A549 (cell line): Measurements from ENCODE around the gene GTPBP3. TPM values are rescaled to one million over a fixed set of nuclear protein-coding genes. Genes with fewer than 3 reads are reported as not detected.
"Not testable (repeated sequence)": the region's sequence is repeated elsewhere in the genome, so short reads cannot be mapped to it uniquely, and the experiment has no call there.

ENCODE experiments used
- ATAC-seq, 2 experiments: fragments of 200-7000 bp in 1 of 2; fragments of >200 bp in 1 of 2; cut with Nextera tagmentation in 1 of 2; cut with Tn5 transposase in 1 of 2; 3 replicates each; pipeline versions ENCODE4 v1.8.0 to v1.9.1; 2018 to 2020; ENCODE audit warnings: mild to moderate bottlenecking in 1 of 2, moderate library complexity in 1 of 2
- CTCF ChIA-PET: fragments of 300-600 bp; sonication (Branson Sonifier 250); formaldehyde crosslinking; extraction: SDS; loops from one replicate; lab custom pipeline; 2021; ENCODE audit warnings: antibody characterized with exemption, inconsistent platforms; lab: Yijun Ruan, JAX
- POLR2A ChIA-PET: fragments of 350-600 bp; formaldehyde crosslinking; extraction: SDS; loops from one replicate; lab custom pipeline; 2021; ENCODE audit warnings: antibody characterized with exemption, inconsistent platforms; lab: Yijun Ruan, JAX
- DNase-seq, 2 experiments: peaks; one replicate each; pipeline versions ENCODE4 v3.0.0 to v3.0.0-alpha.2; 2011 to 2016; ENCODE audit warnings: low read depth in 1 of 2, low spot score in 1 of 2
- FAIRE-seq: peaks from 2 replicates; lab custom pipeline; 2011; peaks lifted over from hg19 to GRCh38; lab: Jason Lieb, UNC
- H3K27ac ChIP-seq, 2 experiments: fragments of >200 bp; sonication (Bioruptor Twin); formaldehyde crosslinking; 3 replicates each; pipeline ENCODE4 v1.5.1; 2016 to 2017
- H3K4me1 ChIP-seq: fragments of >200 bp; sonication (Bioruptor Twin); formaldehyde crosslinking; 3 replicates; pipeline ENCODE4 v1.6.1; 2016
- H3K4me2 ChIP-seq: fragments of >200 bp; sonication (Bioruptor Twin); formaldehyde crosslinking; 3 replicates; pipeline ENCODE4 v1.6.1; 2016
- H3K4me3 ChIP-seq: fragments of >200 bp; sonication (Bioruptor Twin); formaldehyde crosslinking; 3 replicates; pipeline ENCODE4 v1.5.1; 2016
- H3K9me3 ChIP-seq: fragments of >200 bp; sonication (Bioruptor Twin); formaldehyde crosslinking; 3 replicates; pipeline ENCODE4 v1.6.1; 2016
- BHLHE40 ChIP-seq: IDR thresholded peaks from 2 replicates; pipeline ENCODE4 v1.6.1; 2012; ENCODE audit warnings: low read depth, low read length, inconsistent platforms
- CHD2 ChIP-seq: fragments of 150-350 bp; IDR thresholded peaks from 2 replicates; pipeline ENCODE4 v1.6.1; 2014; ENCODE audit warnings: low read length; ENCODE audit not compliant: partially characterized antibody
- EHF ChIP-seq: fragments of 250-450 bp; sonication (Bioruptor Pico); IDR thresholded peaks from 2 replicates; pipeline ENCODE4 v1.5.0; 2020; ENCODE audit warnings: mild to moderate bottlenecking
- FOSL2 ChIP-seq, 2 experiments: fragments of 450-650 bp in 1 of 2; fragments of >200 bp in 1 of 2; sonication (Bioruptor Twin) in 1 of 2; formaldehyde crosslinking; IDR thresholded peaks; 2 replicates each; pipeline versions ENCODE4 v1.5.0 to v1.6.1; 2016 to 2020; ENCODE audit warnings: mild to moderate bottlenecking in 1 of 2, moderate library complexity in 1 of 2
- HDAC2 ChIP-seq: fragments of 200-600 bp; sonication (generic); IDR thresholded peaks from 2 replicates; pipeline ENCODE4 v1.6.1; 2016
- HEYL ChIP-seq: fragments of 250-450 bp; sonication (Bioruptor Pico); IDR thresholded peaks from 2 replicates; pipeline ENCODE4 v1.8.0; 2021; ENCODE audit warnings: mild to moderate bottlenecking, moderate library complexity
- HOXA7 ChIP-seq: fragments of 250-450 bp; sonication (Bioruptor Pico); IDR thresholded peaks from 2 replicates; pipeline ENCODE4 v1.5.0; 2020; ENCODE audit warnings: mild to moderate bottlenecking, moderate library complexity
- KDM1A ChIP-seq: fragments of 200-600 bp; sonication (generic); IDR thresholded peaks from 2 replicates; pipeline ENCODE4 v1.6.1; 2016; ENCODE audit warnings: low read depth, mild to moderate bottlenecking
- MAX ChIP-seq: IDR thresholded peaks from 2 replicates; pipeline ENCODE4 v1.6.1; 2012
- MAZ ChIP-seq: fragments of 150-350 bp; IDR thresholded peaks from 2 replicates; pipeline ENCODE4 v1.6.1; 2014; ENCODE audit warnings: antibody characterized with exemption, low read depth, low read length, borderline replicate concordance
- PBX3 ChIP-seq: IDR thresholded peaks from 2 replicates; pipeline ENCODE4 v1.6.1; 2012
- POLR2A ChIP-seq: IDR thresholded peaks from 2 replicates; pipeline ENCODE4 v1.6.1; 2012; ENCODE audit warnings: mild to moderate bottlenecking, low read length
- RAD21 ChIP-seq, 2 experiments: fragments of >200 bp in 1 of 2; sonication (Bioruptor Twin) in 1 of 2; formaldehyde crosslinking in 1 of 2; IDR thresholded peaks in 1 of 2; conservative IDR thresholded peaks in 1 of 2; 2 replicates in 1 of 2; 3 replicates in 1 of 2; pipeline ENCODE4 v1.6.1; 2012 to 2018; ENCODE audit warnings: inconsistent platforms in 1 of 2
- RARB ChIP-seq: fragments of 250-450 bp; sonication (Bioruptor Pico); IDR thresholded peaks from 2 replicates; pipeline ENCODE4 v1.8.0; 2021; ENCODE audit warnings: mild to moderate bottlenecking, moderate library complexity
- RFX5 ChIP-seq: fragments of 450-650 bp; IDR thresholded peaks from 2 replicates; pipeline ENCODE4 v1.7.1; 2014; ENCODE audit warnings: antibody characterized with exemption, mild to moderate bottlenecking, moderate library complexity
- SMC3 ChIP-seq: fragments of >200 bp; sonication (Bioruptor Twin); formaldehyde crosslinking; IDR thresholded peaks from 3 replicates; pipeline ENCODE4 v1.6.1; 2018; ENCODE audit warnings: inconsistent platforms
- TFCP2L1 ChIP-seq: fragments of 250-450 bp; sonication (Bioruptor Pico); IDR thresholded peaks from 2 replicates; pipeline ENCODE4 v1.5.0; 2021; ENCODE audit warnings: mild to moderate bottlenecking
- USF2 ChIP-seq: fragments of 450-650 bp; IDR thresholded peaks from 2 replicates; pipeline ENCODE4 v1.6.1; 2014; ENCODE audit warnings: antibody characterized with exemption
- WGBS: methylation state at CpG from one replicate; pipeline ENCODE4 v1.1.6; 2017; ENCODE audit errors: missing lambda C conversion rate; 5-methylcytosine and 5-hydroxymethylcytosine counted together
- polyA plus RNA-seq, 4 experiments: library from polyadenylated mRNA; depleted of rRNA in 3 of 4; stranded (reverse); fragments of >200 nt; fragmentation: RNase III in 1 of 4; extraction: RNeasy Plus Mini Kit Qiagen cat#74134 plus additional on column Dnase treatment in 1 of 4; gene quantifications; 2 replicates in 3 of 4; 3 replicates in 1 of 4; pipeline ENCODE4 v1.2.3, GENCODE V29; 2011 to 2017
- TF ChIP-seq, protein P1 (sequence below): fragments of 250-450 bp; sonication (Bioruptor Pico); IDR thresholded peaks from 2 replicates; pipeline ENCODE4 v1.5.0; 2021; ENCODE audit warnings: mild to moderate bottlenecking, moderate library complexity, borderline replicate concordance

Gene GTPBP3
- polyA plus RNA-seq, 2 of the 4 experiments (the other 2 are of a cell fraction), result 10.6 to 19.3 TPM

DNA sequence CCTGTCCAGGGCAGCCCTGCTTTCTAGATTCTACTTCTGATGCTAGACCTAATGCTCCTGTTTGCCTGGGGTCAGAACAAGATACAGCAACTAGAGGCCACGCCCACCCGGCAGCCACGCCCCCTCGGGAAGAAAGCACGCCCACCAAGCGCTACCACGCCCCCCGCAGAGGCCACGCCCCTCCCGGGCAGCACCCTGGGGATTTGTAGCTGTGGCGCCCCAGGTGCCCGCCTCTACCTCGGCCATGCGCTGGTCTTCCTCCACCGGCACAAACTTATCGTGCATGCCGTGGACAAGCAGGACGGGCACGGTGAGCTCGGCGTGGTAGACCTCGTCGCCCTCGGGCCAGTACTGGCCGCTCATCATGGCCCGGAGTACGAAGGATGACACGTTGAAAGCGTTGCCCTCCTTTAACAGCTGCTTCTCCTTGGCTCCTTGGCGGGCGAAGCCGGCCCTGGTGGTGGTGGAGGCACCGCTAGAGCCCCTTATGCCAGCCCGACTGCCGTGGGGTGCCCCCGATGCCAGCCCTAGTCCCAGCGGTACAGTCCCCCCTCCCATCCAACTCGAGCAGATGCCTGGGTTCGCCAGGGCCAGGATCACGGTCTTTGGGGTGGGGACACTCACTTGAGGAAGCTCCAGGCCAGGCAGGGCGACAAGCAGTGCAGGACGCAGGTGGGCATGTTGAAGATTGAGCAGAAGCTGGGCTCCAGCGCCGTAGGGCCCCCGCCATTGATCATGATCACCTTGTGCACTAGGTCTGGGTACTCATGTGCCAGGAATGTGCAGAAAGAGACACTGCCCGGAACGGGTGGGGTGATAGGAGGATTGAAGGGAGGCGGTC, 43.1 kb upstream of the GTPBP3 start (continued):
- TF ChIP-seq PBX3 (no peak), POLR2A (no peak), RARB (CRISPR knock-in tag) (no peak), MAX (no peak)

DNA sequence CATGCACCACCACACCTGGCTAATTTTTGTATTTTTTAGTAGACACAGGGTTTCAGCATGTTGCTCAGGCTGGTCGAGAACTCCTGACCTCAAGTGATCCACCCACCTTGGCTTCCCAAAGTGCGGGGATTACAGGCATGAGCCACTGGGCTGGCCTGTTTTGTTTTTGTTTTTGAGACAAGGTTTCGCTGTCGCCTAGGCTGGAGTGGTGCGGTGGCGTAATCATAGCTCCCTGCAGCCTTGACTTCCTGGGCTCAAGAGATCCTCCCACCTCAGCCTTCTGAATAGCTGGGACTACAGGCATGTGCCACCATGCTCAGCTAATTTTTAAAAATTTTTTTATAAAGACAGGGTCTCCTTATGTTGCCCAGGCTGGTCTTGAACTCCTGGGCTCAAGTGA, 41.8 kb upstream of the GTPBP3 start:
- POLR2A ChIA-PET, DNase-seq, ATAC-seq, H3K9me3 ChIP-seq, FAIRE-seq, H3K4me2 ChIP-seq, H3K4me3 ChIP-seq: not testable (repeated sequence)
- CTCF ChIA-PET, result interaction anchor here (1.1 to 9.0 kb wide), 2 partner anchors 10 to 38 kb away, joined by 3 to 98 read pairs; partner anchors contain the start of genes ABHD8, DDA1 and MRPL34
- peaks cover 23% of the 10 kb centered on the region; the same call in 2 of the 3 replicates for H3K4me1 ChIP-seq
- peak overlapping the region in 1 of 2 experiments; percentile 40; a peak in 3 of 6 replicates for H3K27ac ChIP-seq
- 98% methylated on average over 6 of the region's 6 CpGs for WGBS

- ChIA-PET POLR2A (interaction anchor here (0.7 kb wide), 1 partner anchor 30 kb away, joined by 3 read pairs; no protein-coding TSS in a partner anchor), CTCF (interaction anchor here (1.0 to 9.0 kb wide), 2 partner anchors 9 to 39 kb away, joined by 3 to 98 read pairs; partner anchors contain the start of genes ABHD8, DDA1 and MRPL34)
- ATAC-seq (0 out of 6 replicates have a peak, but pooled peaks of 1 of the 2 experiments have one; percentile 23), DNase-seq (peak; percentile 65 to 73), FAIRE-seq (no peak)
- peak overlapping the region; percentile 21; the same call in 1 of the 3 replicates for H3K4me2 ChIP-seq
- no peak overlapping the region for H3K4me3 ChIP-seq
- H3K27ac ChIP-seq, result peak overlapping the region; percentile 2 to 40; a peak in 3 of 6 replicates
- TF ChIP-seq HOXA7 (CRISPR knock-in tag), result no peak
- no peak for TF ChIP-seq FOSL2 (IDR thresholded peaks at IDR 0.05)
- peak; percentile 39; the same call in 1 of the 2 replicates for TF ChIP-seq FOSL2 (CRISPR knock-in tag; IDR thresholded peaks at IDR 0.05)
- 25% methylated on average over 4 of the region's 4 CpGs for WGBS
- H3K4me1 ChIP-seq, result peaks cover 23% of the 10 kb centered on the region; the same call in 2 of the 3 replicates
- H3K9me3 ChIP-seq, result 0 out of 3 replicates have a peak, but pooled peaks cover 3% of the 10 kb centered on the region
These were observed 41.1 kb upstream of the GTPBP3 start for GRCh38 chr19:17296273-17296672.

DNA sequence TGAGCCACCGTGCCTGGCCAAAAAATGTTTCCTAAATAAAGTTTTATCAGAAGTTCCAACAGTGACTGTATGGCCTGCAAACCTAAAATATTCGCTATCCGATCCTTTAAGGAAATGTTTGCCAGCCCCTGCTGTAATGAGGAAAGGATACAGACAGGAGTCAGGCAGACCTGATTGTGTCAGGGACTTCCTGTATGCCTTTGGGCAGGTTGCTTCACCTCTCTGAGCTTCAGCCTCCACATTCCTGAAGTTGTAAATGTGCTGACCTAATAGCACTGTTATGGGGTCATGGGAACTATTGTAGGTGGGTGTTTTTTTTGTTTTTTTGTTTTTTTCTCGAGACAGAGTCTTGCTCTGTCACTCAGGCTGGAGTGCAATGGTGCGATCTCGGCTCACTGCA, 40.4 kb upstream of the GTPBP3 start:
- FAIRE-seq (no peak), ATAC-seq (no peak), DNase-seq (no peak)
- peaks cover 20% of the 10 kb centered on the region; the same call in 2 of the 3 replicates for H3K4me1 ChIP-seq
- H3K9me3 ChIP-seq, result 0 out of 3 replicates have a peak, but pooled peaks cover 3% of the 10 kb centered on the region
- H3K27ac ChIP-seq, result peak overlapping the region in 1 of 2 experiments; percentile 40; a peak in 1 of 6 replicates
- POLR2A ChIA-PET, result no interaction called here
- H3K4me2 ChIP-seq, result no peak overlapping the region
- CTCF ChIA-PET, result interaction anchor here (1.0 to 9.0 kb wide), 2 partner anchors 9 to 39 kb away, joined by 3 to 98 read pairs; partner anchors contain the start of genes ABHD8, DDA1 and MRPL34
- no peak overlapping the region for H3K4me3 ChIP-seq
- no peak for TF ChIP-seq HEYL (CRISPR knock-in tag)
- TF ChIP-seq USF2, result no peak
- WGBS, result 93% methylated on average over 6 of the region's 6 CpGs

DNA sequence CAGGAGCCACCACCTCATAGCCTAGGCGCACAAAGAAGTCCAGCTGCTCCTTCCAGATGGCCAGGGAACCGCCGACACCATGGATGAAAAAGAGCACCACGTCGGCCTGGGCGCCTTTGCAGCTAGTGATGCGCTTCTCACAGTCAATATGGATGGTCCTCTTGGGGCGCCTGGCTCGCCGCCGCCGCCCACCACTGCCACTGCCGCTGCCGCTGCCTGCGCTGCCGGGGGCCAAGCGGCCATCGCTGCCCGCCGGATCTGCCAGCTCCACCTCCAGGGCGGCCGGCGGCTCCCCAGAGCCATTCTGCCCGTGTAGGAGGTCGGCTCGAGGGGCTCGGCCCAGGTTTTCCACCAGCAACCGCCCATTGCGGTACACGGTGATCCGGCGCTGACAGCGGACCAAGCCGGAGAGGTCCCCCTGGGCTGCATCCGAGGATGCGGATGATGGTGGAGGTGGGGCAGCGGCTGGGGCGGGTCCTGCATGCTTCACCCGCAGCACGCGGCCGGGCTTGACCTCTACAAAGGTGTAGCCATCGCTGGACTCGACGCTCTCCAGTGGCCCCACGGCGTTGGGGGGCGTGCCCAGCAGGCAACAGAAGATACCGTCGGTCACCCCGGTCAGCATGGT, 36.2 kb upstream of the GTPBP3 start:
- Histone ChIP-seq H3K4me1 (peaks cover 29% of the 10 kb centered on the region), H3K27ac (no peak overlapping the region), H3K9me3 (0 out of 3 replicates have a peak, but pooled peaks cover 3% of the 10 kb centered on the region), H3K4me3 (no peak overlapping the region), H3K4me2 (no peak overlapping the region)
- WGBS, result 98% methylated on average over 24 of the region's 51 CpGs
- FAIRE-seq, result no peak
- ChIA-PET POLR2A (no interaction called here), CTCF (interaction anchor here (8.7 kb wide), 1 partner anchor 8 kb away, joined by 98 read pairs; no protein-coding TSS in a partner anchor)
- no peak for ATAC-seq
- no peak for DNase-seq
- TF ChIP-seq RAD21 (conservative IDR thresholded peaks at IDR 0.05 in 1 of 2, IDR thresholded peaks at IDR 0.05 in 1 of 2), result no peak
- no peak for TF ChIP-seq SMC3
- no peak for TF ChIP-seq PBX3
- TF ChIP-seq EHF (CRISPR knock-in tag), result no peak
- no peak for TF ChIP-seq HDAC2
- no peak for TF ChIP-seq CHD2
- TF ChIP-seq RFX5, result no peak
- TF ChIP-seq KDM1A, result no peak
- TF ChIP-seq BHLHE40, result no peak
- TF ChIP-seq, protein P1, sequence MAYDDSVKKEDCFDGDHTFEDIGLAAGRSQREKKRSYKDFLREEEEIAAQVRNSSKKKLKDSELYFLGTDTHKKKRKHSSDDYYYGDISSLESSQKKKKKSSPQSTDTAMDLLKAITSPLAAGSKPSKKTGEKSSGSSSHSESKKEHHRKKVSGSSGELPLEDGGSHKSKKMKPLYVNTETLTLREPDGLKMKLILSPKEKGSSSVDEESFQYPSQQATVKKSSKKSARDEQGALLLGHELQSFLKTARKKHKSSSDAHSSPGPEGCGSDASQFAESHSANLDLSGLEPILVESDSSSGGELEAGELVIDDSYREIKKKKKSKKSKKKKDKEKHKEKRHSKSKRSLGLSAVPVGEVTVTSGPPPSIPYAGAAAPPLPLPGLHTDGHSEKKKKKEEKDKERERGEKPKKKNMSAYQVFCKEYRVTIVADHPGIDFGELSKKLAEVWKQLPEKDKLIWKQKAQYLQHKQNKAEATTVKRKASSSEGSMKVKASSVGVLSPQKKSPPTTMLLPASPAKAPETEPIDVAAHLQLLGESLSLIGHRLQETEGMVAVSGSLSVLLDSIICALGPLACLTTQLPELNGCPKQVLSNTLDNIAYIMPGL (CRISPR knock-in tag), result no peak
- TF ChIP-seq MAZ, result no peak
- TF ChIP-seq TFCP2L1 (CRISPR knock-in tag), result no peak
